ENCODE measurements around the gene FLACC1. TPM values are rescaled to one million over a fixed set of nuclear protein-coding genes. Genes with fewer than 3 reads are reported as not detected.

Gene FLACC1, protein sequence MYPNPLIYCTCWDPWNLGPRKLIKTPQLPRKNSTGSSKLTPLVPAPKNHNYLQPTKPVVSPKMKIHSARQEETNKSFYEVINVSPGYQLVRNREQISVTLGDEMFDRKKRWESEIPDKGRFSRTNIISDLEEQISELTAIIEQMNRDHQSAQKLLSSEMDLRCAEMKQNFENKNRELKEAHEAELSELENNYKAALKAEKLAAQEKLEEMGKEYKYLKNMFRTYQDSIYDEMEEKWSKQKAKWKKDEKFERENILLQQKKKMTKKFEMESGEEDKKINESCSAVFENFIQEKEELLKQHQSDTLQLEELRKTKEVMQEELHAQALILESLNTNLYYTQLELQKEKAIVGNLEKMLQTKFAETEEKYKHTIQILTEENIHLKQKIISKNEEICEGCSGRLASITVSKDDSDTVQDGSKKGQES
- total RNA-seq (2021; fragmentation: NEBNext Ultra II Directional; extraction: Animal tissue kit (Norgen Biotek cat#: 25700)) = 0.58 and 0.80 TPM in 2 replicates
- not detected in 2 replicates for polyA plus RNA-seq (2011; rRNA removed)
- 0.14 TPM for polyA plus RNA-seq (2011; cell fraction: cytosol; rRNA removed)
- 0.07 TPM for polyA plus RNA-seq (2011; cell fraction: nucleus; rRNA removed)
- 0.28 TPM in 1 of 4 replicates, not detected in the others for polyA plus RNA-seq (2012, experiment 1 of 2)
- not detected for polyA plus RNA-seq (2012, experiment 2 of 2)
- polyA plus RNA-seq (2013, experiment 1 of 2) = 0.32 TPM
- 0.20 TPM for polyA plus RNA-seq (2013, experiment 2 of 2)
- 0.20 TPM in 1 of 2 replicates, not detected in the other for polyA minus RNA-seq (2011; rRNA and poly(A)+ RNA removed)
- polyA minus RNA-seq (2011; cell fraction: cytosol; rRNA and poly(A)+ RNA removed) = not detected
- not detected for polyA minus RNA-seq (2011; cell fraction: nucleus; rRNA and poly(A)+ RNA removed)
- long read RNA-seq, experiment 1 = 0 reads
- long read RNA-seq, experiment 2 = 0 reads

DNA sequence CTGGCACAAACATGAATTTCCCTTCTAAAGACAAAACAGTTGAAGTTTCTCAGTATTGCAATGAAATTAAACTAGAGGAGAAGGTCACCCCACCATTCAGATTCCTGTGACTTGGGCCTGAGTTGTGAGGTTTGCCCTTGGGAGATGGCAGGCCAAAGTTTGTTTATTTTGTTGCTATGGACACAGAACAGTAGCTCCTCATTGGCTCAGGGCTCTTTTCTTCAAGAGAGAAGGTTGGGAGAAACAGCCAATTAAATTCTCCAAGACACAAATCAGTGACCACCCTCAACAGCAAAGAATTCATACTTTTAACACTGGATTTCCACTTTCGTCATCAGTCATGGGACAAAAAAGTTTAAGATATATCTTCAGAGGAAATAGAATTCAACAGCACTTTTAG, at the start of gene FLACC1:
TSS of gene FLACC1 (minus strand) at position 125 of the 400 bp plus-strand sequence. CDS start 5,941 bp downstream, outside the sequence.
- Histone ChIP-seq H4K5ac (ENCODE audit: insufficient read length, low read depth, low read length) (peak within 1 kb of the TSS; percentile 16), H3K4ac (replicated peaks; ENCODE audit: insufficient read length, low read depth, low read length) (no peak within 1 kb of the TSS), H2BK20ac (ENCODE audit: low read length) (no peak within 1 kb of the TSS), H2BK120ac (replicated peaks; ENCODE audit: low read depth, low read length) (no peak within 1 kb of the TSS), H3K23ac (ENCODE audit: insufficient read length) (no peak within 1 kb of the TSS), H2AK5ac (ENCODE audit: low read depth, low read length) (no peak within 1 kb of the TSS), H3K36me3 (ENCODE audit: control insufficient read depth in 2 of 4, insufficient read depth in 4 of 4, low read length in 3 of 4) (no peaks in the 10 kb centered on the region), H4K91ac (replicated peaks; ENCODE audit: insufficient read length, low read length) (no peak within 1 kb of the TSS), H3K23me2 (ENCODE audit: low read depth, low read length) (no peaks in the 10 kb centered on the region), H2BK12ac (ENCODE audit: low read depth, low read length) (0 out of 2 replicates have a peak within 1 kb of the TSS, but pooled peaks have one; percentile 50), H4K8ac (ENCODE audit: extremely low read depth, insufficient read depth, low read length) (no peak within 1 kb of the TSS), H2BK15ac (ENCODE audit: low read length) (no peak within 1 kb of the TSS), H3K9me3 (ENCODE audit: insufficient read depth in 2 of 2, low read depth in 1 of 2, low read length in 1 of 2) (no peaks in the 10 kb centered on the region), H3K18ac (ENCODE audit: extremely low read depth, low read length) (no peak within 1 kb of the TSS), H3K9ac (replicated peaks in 1 of 4; ENCODE audit: extremely low read depth in 1 of 4, low read depth in 3 of 4, low read length in 3 of 4) (peak within 1 kb of the TSS in 1 of 4 experiments; percentile 28; a peak in 2 of 7 replicates), H3K4me2 (ENCODE audit: insufficient read depth in 1 of 2, low read depth in 2 of 2, low read length in 2 of 2) (no peak within 1 kb of the TSS; a peak in 1 of 4 replicates), H2AFZ (ENCODE audit: low read length) (no peak within 1 kb of the TSS), H2BK5ac (ENCODE audit: low read depth, low read length) (no peak within 1 kb of the TSS), H3K4me3 (ENCODE audit: extremely low read depth in 1 of 4, insufficient read depth in 2 of 4, low read depth in 3 of 4, low read length in 4 of 4) (no peak within 1 kb of the TSS), H4K20me1 (replicated peaks in 1 of 2; ENCODE audit: control insufficient read depth in 1 of 2, insufficient read depth in 2 of 2, low read length in 2 of 2) (no peaks in the 10 kb centered on the region), H3K79me1 (ENCODE audit: low read depth, low read length) (no peaks in the 10 kb centered on the region), H3K56ac (replicated peaks; ENCODE audit: insufficient read length, low read depth, low read length) (no peak within 1 kb of the TSS), H3K14ac (ENCODE audit: insufficient read length) (no peak within 1 kb of the TSS), H3K27ac (ENCODE audit: low read depth, low read length) (no peak within 1 kb of the TSS; the same call in 1 of the 2 replicates), H3K27me3 (replicated peaks in 1 of 4; ENCODE audit: control insufficient read depth in 3 of 4, extremely low read depth in 1 of 4, insufficient read depth in 3 of 4, low read length in 3 of 4) (no peaks in the 10 kb centered on the region), H3K79me2 (ENCODE audit: control insufficient read depth in 1 of 2, insufficient read depth in 2 of 2, low read length in 2 of 2) (no peaks in the 10 kb centered on the region), H3K4me1 (replicated peaks in 1 of 4; ENCODE audit: control insufficient read depth in 3 of 4, insufficient read depth in 4 of 4, low read length in 3 of 4) (no peaks in the 10 kb centered on the region)
- ChIA-PET POLR2A (ENCODE audit: partially characterized antibody) (interaction anchor here (0.9 to 1.4 kb wide), 3 partner anchors 10 to 94 kb away, joined by 3 to 4 read pairs (median 4); partner anchors contain the start of genes STRADB and TRAK2), CTCF (ENCODE audit: partially characterized antibody) (interaction anchor here (1.0 to 1.6 kb wide), 6 partner anchors 8 to 125 kb away, joined by 3 to 6 read pairs (median 4); no protein-coding TSS in a partner anchor)
- FAIRE-seq (peak; percentile 90), DNase-seq (ENCODE audit: low read depth in 1 of 2, low spot score in 2 of 2) (no peak)
- 69% methylated on average over 1 of the region's 1 CpG; no CpG with 5 or more reads in 1 of the 2 experiments for whole genome bisulfite sequencing, 2 experiments (ENCODE audit: extremely low coverage in 1 of 2, insufficient coverage in 1 of 2, insufficient read length in 1 of 2, insufficient replicate concordance in 2 of 2, low coverage in 1 of 2, low lambda C conversion rate in 2 of 2, missing lambda C conversion rate in 1 of 2)
- TF ChIP-seq SP1 (IDR thresholded peaks at IDR 0.05; ENCODE audit: low read depth, low read length) (0 out of 2 replicates have a peak, but pooled peaks have one; percentile 75), EGR1 (IDR thresholded peaks at IDR 0.05; ENCODE audit: borderline replicate concordance, low read depth, low read length) (no peak)
- TF ChIP-seq, protein P1, sequence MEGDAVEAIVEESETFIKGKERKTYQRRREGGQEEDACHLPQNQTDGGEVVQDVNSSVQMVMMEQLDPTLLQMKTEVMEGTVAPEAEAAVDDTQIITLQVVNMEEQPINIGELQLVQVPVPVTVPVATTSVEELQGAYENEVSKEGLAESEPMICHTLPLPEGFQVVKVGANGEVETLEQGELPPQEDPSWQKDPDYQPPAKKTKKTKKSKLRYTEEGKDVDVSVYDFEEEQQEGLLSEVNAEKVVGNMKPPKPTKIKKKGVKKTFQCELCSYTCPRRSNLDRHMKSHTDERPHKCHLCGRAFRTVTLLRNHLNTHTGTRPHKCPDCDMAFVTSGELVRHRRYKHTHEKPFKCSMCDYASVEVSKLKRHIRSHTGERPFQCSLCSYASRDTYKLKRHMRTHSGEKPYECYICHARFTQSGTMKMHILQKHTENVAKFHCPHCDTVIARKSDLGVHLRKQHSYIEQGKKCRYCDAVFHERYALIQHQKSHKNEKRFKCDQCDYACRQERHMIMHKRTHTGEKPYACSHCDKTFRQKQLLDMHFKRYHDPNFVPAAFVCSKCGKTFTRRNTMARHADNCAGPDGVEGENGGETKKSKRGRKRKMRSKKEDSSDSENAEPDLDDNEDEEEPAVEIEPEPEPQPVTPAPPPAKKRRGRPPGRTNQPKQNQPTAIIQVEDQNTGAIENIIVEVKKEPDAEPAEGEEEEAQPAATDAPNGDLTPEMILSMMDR (IDR thresholded peaks at IDR 0.05; ENCODE audit: control extremely low read depth in 1 of 3, insufficient read depth in 1 of 3, low read depth in 1 of 3, low read length in 3 of 3) = no peak

All from H1 (cell line).